Lower leg skin (tissue), 3 donors: ENCODE data around the gene NAXD.

ENCODE experiments used
- POLR2A ChIP-seq, 2 donors: fragments of 450-650 bp; IDR thresholded peaks; one replicate each; pipeline ENCODE4 v1.6.1; 2016 to 2017; ENCODE audit warnings: antibody characterized with exemption in 2 of 2, mild to moderate bottlenecking in 1 of 2, moderate library complexity in 1 of 2
- TF ChIP-seq, protein P1 (sequence below), 3 donors: fragments of 450-650 bp; IDR thresholded peaks; one replicate each; pipeline ENCODE4 v1.5.1; 2016; ENCODE audit warnings: antibody characterized with exemption in 3 of 3, mild to moderate bottlenecking in 3 of 3, moderate library complexity in 2 of 3

DNA sequence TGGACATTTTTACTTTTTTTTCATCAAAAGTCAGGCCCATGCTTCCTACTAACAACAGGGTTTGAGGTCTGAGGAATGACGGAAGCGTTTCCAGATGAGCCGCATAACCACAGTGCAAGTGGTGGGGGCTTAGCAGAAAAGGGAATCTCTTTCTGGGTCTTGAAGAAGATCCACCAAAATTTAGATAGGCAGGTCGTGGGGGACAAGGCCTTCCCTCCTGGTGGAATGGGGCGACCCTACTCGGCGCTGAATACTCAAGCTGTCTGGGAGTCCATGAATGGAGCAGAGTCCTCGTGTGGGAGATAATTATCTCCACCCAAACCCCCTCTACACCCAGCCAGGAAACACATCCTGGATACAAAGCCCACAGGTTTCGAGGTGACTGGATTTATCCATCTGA is 53.7 kb downstream of the NAXD start:
- TF ChIP-seq POLR2A (IDR thresholded peaks at IDR 0.05) = no peak
- TF ChIP-seq, protein P1, sequence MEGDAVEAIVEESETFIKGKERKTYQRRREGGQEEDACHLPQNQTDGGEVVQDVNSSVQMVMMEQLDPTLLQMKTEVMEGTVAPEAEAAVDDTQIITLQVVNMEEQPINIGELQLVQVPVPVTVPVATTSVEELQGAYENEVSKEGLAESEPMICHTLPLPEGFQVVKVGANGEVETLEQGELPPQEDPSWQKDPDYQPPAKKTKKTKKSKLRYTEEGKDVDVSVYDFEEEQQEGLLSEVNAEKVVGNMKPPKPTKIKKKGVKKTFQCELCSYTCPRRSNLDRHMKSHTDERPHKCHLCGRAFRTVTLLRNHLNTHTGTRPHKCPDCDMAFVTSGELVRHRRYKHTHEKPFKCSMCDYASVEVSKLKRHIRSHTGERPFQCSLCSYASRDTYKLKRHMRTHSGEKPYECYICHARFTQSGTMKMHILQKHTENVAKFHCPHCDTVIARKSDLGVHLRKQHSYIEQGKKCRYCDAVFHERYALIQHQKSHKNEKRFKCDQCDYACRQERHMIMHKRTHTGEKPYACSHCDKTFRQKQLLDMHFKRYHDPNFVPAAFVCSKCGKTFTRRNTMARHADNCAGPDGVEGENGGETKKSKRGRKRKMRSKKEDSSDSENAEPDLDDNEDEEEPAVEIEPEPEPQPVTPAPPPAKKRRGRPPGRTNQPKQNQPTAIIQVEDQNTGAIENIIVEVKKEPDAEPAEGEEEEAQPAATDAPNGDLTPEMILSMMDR (IDR thresholded peaks at IDR 0.05) = no peak
